Hematopoietic multipotent progenitor cell treated with erythropoietin and hydrocortisone succinate and interleukin-3 and kit ligand, for 15 days (in vitro differentiated cells): ENCODE results near the gene ATP5F1B.
"Not testable (repeated sequence)": the region's sequence is repeated elsewhere in the genome, so short reads cannot be mapped to it uniquely, and the experiment has no call there.

Experiments used
- DNase-seq: peaks from one replicate; pipeline ENCODE4 v3.0.0-alpha.2; 2015; ENCODE audit warnings: low spot score

ATP5F1B gene

DNA sequence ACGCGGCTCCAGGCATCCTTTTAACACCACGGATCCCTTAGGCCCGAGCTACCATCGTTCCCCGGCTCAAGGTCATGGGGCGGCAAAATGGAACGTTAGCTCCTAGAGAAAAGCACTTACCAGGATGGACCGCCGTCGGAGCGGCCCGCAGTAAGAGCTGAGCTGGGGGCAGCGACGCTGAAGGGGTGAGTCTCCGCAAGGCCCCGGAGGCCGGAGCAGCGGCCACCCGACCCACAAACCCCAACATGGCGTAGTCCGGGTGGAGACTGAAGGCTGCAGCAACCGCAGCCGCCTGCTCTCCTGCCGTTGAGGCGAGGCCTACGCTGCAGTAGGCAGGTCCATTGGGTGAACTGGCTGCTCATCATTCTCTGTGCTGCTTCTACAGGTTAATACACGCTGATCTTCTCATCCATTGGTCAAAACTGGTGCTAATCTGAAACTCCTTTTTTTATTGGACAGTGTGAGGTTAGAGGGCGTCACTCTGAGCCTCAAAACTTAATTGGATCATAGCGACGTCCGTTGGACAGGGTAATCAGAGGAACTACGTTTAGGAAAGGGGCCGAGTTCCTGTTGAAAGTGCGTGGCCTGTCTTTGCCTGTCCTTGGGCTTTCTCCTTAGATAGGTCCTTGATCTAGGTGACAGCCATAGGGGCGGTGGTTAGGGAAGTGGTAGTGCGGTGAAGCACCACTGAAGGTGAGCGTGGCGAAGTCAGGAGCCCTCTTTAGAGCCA lies at the start of gene ATP5F1B:
Gene ATP5F1B, minus strand, starts transcription at position 268 of the 730 bp plus-strand sequence. Its CDS starts 21 bp downstream, at position 247.
- DNase-seq = peak; percentile 99

DNA sequence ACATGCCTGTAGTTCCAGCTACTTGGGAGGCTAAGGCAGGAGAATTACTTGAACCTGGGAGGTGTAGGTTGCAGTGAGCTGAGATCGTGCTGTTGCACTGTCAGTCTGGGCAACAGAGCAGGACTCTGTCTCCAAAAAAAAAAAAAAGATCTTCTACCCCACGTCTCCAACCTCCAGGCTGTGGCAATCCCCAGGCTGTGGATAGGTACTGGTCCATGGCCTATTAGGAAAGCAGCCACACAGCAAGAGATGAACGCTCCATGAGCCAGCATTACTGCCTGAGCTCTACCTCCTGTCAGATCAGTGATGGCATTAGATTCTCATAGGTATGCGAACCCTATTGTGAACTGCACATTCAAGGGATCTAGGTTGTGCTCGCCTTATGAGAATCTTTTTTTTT lies 48.4 kb upstream of the ATP5F1B start:
- DNase-seq = no peak

- no peak for DNase-seq
Measured at GRCh38 chr12:56688846-56689109, 43.0 kb upstream of the ATP5F1B start.

DNA sequence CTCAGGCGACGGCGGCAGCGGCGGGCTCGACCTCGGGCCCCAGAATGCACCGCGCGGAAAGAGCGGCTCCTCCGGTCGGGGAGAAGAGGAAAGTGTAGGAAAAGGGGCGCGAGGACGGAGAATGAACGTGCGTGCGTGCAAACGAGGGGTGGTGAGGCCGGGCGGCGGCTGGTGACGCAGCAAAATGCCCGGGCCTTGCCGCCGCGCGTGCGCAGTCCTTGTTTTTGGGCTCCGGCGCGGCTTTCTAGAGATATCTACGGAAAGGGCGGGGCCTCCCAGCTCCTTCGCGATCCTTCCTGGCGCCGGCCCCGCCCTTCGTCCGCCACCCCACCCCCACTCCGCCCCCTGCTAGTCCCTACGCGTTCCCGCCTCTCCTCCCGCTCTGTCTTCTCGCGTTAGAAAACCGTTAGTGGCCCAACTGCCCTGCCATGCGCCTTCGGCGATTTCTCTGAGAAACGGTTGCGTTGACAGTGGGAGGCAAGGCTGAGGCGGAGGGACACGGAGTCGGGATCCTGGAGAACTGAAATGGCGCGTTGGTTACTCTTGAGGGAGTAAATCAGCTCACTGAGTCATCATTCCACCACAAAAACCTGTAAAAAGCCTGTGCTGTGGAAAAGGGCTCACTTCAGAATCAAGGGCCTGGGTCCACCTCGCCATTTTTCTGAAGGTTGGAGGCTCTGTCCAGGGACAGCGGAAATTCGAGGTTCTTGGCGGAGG lies 42.5 kb upstream of the ATP5F1B start, which contains the start of gene PTGES3:
Gene PTGES3, minus strand, starts transcription at position 156 of the 717 bp plus-strand sequence. CDS start 285 bp downstream, outside the sequence.
- peak; percentile 99 for DNase-seq

GRCh38 chr12:56687223-56688128 lies 41.7 kb upstream of the ATP5F1B start:
- DNase-seq = peak; percentile 57

DNA sequence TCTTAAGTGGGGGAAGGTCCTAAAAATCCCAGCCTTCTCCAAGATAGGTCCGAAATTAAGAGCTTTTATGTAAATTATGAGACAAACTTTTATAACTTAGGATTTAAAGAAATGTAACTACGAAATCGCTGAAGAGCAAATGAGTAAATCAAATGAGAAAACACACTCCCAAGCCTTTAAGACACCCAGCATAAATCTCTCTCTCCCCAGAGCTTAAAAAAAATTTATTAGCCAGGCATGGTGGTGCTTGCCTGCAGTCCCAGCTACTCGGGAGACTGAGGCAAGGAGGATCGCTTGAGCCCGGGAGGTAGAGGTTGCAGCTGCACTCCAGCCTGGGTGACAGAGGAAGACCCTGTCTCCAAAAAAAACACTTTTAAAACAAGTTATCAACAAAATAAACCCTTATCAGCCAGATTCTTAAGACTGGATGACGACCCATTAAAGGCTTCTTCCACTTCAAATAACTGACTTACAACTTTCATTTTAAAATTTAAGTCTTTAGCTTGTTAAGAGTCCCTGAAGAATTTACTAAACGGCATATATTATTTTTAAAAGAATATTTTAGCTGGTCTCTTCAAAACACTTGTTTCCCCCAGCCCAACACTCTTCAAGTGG lies 39.1 kb upstream of the ATP5F1B start:
- no peak for DNase-seq

- DNase-seq = no peak
Measured at GRCh38 chr12:56682323-56682722, 36.5 kb upstream of the ATP5F1B start.

DNA sequence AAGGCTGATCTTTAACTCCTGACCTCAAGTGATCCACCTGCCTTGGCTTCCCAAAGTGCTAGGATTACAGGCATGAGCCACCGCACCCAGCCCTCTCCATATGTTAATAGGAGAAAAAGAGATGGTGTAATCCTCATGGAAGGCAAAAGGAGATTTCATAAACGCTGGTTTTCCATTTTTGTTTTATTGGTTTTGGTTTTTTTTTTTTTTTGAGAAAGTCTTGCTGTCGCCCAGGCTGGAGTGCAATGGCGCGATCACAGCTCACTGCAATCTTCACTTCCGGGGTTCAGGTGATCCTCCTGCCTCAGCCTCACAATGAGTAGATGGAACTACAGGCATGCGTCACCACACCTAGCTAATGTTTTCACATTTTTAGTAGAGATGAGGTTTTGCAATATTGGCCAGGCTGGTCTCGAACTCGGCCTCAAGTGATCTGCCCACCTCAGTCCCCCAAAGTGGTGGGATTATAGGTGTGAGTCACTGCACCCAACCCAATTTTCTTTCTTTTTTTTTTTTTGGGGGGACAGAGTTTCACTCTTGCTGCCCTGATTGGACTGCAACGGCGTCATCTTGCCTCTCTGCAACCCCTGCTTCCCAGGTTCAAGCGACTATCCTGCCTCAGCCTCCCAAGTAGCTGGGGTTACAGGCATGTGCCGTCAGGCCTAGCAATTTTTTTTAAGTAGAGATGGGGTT lies 34.2 kb upstream of the ATP5F1B start:
- no peak for DNase-seq

DNA sequence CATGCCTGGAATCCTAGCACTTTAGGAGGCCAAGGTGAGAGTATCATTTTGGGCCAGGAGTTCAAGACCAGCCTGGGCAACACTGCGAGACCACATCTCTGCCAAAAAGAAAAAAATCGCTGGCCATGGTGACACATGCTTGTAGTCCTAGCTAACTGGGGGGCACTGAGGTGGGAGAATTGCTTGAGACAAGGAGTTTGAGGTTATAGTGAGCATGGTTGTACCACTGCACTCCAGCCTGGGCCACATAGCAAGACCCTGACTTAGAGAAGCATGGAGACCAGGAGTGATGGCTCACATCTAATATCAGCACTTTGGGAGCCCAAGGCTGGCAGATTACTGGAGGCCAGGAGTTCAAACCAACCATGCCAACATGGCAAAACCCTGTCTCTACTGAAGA lies 33.1 kb upstream of the ATP5F1B start:
- no peak for DNase-seq

DNA sequence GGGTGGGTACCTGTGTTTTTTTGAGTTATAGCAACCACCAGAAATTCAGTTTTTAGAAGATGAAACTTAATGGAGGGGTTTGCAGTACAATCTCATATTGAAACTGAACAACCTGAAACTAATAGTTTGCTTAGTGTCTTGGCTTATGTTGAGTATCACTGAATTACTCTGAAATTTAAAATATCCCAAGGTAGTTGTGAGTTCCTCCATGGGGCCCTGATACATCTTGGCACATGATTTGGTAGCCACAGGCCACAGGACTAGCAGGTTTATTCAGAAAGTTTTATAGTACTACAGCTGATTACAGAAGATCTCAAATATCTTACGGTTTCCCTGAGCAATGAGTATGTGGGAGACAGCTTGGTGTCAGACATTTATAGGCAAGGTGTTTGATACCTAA lies 31.9 kb upstream of the ATP5F1B start:
- no peak for DNase-seq

DNA sequence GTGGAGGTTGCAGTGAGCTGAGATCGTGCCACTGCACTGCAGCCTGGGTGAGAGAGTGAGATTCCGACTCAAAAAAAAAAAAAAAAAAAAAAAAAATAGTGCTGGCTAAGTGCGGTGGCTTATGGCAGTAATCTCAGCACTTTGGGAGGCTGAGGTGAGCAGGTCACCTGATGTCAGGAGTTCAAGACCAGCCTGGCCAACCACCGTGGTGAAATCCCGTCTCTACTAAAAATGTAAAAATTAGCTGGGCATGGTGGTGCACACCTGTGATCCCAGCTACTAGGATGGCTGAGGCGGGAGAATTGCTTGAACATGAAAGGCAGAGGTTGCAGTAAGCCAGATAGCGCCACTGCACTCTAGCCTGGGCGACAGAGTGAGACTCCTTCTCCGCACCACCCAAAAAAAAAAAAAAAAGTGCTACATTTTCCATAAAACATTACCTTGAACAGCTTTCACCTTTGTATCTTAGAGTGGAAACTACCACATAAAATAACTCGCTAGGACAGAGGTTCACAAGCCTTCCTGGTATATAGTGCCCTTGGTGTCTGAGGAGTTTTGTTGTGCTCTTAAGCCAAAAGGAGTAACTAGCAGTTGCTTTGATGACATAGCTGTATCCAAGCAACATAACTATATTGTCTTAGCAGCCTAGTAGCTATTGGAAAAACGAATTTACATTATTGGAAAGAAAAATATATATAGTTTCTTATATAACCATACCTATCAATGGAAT lies 31.2 kb upstream of the ATP5F1B start:
- no peak for DNase-seq

GRCh38 chr12:56671608-56672007 lies 25.8 kb upstream of the ATP5F1B start:
- no peak for DNase-seq

DNA sequence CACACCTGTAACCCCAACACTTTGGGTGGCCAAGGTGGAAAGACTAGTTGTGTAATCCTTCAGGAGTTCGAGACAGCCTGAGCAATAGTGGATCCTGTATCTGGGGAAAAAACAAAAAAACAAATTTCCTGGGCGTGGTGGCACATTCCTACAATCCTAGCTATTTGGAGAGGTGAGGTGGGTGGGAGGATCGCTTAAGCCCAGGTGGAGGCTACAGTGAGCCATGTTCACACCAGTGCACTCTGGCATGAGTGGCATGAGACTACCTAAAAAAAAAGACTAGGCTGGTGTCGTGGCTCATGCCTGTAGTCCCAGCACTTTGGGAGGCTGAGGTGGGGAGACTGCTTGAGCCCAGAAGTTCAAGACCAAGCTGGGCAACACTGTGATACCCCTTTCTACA lies 25.1 kb upstream of the ATP5F1B start:
- DNase-seq = no peak

DNA sequence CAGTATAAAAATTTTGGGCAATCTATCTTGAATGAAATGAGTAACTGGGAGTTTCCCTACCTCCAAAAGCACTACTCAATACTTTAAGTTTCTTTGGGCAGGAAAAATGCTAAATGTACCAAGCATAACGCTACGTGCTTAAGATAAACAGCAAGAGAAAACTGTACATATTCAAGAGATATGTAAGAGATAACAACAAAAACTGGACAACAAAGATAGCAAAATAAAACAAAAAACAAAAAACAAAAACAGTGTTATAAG lies 22.3 kb upstream of the ATP5F1B start:
- no peak for DNase-seq

DNA sequence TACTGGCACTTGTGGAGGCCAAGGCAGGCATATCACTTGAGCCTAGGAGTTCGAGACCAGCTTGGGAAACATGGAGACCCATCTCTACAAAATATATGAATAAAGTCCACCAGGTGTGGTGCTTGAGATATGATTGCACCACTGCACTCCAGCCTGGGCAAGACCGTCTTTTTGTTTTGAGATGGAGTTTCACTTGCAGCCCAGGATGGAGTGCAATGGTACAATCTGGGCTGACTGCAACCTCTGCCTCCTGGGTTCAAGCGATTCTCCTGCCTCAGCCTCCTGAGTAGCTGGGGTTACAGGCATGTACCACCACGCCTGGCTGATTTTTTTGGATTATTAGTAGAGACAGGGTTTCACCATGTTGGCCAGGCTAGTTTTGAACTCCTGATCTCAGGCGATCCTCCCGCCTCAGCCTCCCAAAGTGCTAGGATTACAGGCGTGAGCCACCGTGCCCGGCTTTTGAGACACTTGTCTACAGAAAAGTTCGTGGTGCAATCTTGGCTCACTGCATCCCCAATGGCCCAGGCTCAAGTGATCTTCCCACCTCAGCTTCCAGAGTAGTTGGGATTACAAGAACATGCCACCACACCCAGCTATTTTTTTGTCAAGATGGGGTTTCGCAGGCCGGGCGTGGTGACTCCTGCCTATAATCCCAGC lies 16.3 kb upstream of the ATP5F1B start:
- DNase-seq = no peak

DNA sequence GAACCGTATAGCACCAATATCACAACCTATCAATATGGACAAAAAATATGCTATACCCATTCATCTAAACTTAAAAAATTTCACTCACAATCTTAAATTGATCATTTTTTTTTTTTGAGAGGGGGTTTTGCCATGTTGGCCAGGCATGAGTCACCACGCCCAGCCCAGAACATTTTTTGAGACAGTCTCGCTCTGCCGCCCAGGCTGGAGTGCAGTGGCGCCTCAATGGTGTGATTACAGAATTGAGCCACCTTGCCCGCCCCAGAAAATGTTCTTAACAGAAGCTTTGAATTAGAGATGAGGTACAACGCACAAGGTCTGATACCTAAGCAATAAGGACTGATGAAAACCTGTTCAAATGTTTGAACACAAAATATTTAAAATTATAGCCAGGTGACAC lies 15.8 kb upstream of the ATP5F1B start:
- no peak for DNase-seq

- DNase-seq = no peak
Measured at GRCh38 chr12:56658921-56659320, 13.1 kb upstream of the ATP5F1B start.

DNA sequence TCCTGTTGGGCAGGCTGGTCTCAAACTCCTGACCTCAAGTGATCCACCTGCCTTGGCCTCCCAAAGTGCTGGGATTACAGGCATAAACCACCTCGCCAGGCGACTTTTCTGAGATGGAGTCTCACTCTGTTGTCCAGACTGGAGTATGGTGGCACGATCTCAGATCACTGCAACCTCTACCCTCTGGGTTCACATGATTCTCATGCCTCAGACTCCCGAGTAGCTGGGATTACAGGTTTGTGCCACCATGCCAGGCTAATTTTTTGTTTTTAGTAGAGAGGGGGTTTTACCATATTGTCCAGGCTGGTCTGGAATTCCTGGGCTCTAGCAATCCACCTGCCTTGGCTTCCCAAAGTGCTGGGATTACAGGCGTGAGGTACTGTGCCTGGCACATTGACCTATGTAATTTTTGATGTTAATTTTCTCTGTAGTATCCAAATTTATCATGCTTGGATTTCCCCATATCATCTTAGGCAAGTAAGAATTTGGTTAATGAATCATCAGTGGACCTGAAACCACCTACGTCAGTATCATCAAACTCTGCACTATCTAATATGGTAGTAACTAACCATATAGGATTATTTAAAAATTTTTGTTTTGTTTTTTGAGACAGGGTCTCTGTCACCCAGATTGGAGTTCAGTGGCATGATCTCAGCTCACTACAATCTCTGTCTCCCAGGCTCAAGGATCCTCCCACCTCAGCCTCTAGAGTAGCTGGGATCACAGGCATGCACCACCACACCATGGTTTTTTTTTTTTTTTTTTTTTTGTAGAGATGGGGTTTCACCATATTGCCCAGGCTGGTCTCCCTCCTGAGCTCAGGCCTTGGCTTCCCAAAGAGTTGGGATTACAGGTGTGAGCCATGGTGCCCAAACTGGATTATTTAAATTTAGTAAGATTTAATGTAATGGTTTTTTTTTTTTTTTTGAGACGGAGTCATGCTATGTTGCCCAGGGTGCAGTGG lies 11.9 kb upstream of the ATP5F1B start:
- DNase-seq = no peak

GRCh38 chr12:56653781-56654180 lies 8.0 kb upstream of the ATP5F1B start:
- not testable (repeated sequence) for DNase-seq
